Activated naive CD8-positive, alpha-beta T cell treated with anti-CD3 and anti-CD28 coated beads, Interleukin-2, amount 10 ng/mL, durations not matched to agents 7 days and 5 days (primary cell): ENCODE results near the gene FBLN2. TPM values are rescaled to one million over a fixed set of nuclear protein-coding genes. Genes with fewer than 3 reads are reported as not detected.

Source experiments
- ATAC-seq: fragments of 150-1000 bp; cut with Tn5 transposase; one replicate; pipeline ENCODE4 v1.10.0; 2021; ENCODE audit warnings: low read depth, moderate library complexity
- POLR2A ChIA-PET: fragments of 350-600 bp; sonication (Branson Sonifier 250); formaldehyde crosslinking; loops from one replicate; lab custom pipeline; 2021; ENCODE audit warnings: antibody characterized with exemption; lab: Charles Lee
- DNase-seq: peaks from one replicate; pipeline ENCODE4 v3.0.0; 2021
- H3K27ac Mint-ChIP-seq: one replicate; pipeline ENCODE4 v1.8.0; 2022; ENCODE audit warnings: mild to moderate bottlenecking, mixed read lengths
- H3K27me3 Mint-ChIP-seq: one replicate; pipeline ENCODE4 v1.8.0; 2022; ENCODE audit warnings: mild to moderate bottlenecking, moderate library complexity, mixed read lengths
- H3K36me3 Mint-ChIP-seq: one replicate; pipeline ENCODE4 v1.8.0; 2021; ENCODE audit warnings: mild to moderate bottlenecking, mixed read lengths
- H3K4me1 Mint-ChIP-seq: one replicate; pipeline ENCODE4 v1.8.0; 2021; ENCODE audit warnings: mixed read lengths
- H3K4me3 Mint-ChIP-seq: one replicate; pipeline ENCODE4 v1.8.0; 2022; ENCODE audit warnings: mild to moderate bottlenecking, moderate library complexity, mixed read lengths
- H3K9me3 Mint-ChIP-seq: one replicate; pipeline ENCODE4 v1.8.0; 2021; ENCODE audit warnings: mixed read lengths
- total RNA-seq, 2 experiments: library from RNA; stranded (reverse); gene quantifications; one replicate each; pipeline ENCODE4 v1.2.3, GENCODE V29; 2021

Gene FBLN2
- total RNA-seq, 2 experiments from 2014 or later, result 2.6 to 2.7 TPM

DNA sequence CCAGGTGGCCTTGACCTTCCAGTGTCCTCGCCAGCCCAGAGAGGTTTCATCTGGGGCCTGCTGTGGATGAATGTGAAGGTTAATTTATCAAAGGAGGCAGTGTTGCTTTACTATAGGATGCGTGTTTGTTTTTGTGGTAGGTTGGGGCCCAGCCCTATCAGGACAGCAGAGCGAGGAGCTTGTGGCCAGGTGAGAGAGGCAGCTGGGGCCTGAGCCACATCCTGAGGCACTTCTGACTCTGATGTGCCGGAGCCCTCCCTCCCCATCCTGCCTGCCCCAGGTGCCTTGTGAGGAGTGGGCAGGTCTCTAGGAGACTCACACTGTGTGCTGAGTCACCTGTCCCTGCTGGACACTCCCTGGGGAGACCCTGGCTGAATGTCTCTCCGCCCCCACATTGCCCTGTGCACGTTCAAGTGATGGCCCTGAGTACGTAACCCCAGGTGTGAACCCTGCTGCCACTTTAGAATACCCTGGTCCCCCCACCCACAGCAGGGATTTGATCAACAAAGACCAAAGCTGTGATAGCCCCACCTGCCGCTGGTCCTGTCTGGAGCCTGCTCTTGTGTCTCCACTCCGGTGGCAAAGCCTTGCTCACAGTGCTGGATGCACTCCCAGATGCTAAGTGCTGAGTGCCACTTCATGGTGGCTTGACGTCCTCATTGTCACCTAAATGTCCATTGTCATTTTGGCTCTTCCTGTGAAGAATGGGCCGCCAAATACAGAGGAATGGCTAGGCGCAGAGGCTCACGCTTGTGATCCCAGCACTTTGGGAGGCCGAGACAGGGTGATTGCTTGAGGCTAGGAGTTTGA lies 16.0 kb downstream of the FBLN2 start:
- H3K27ac Mint-ChIP-seq, result no peak overlapping the region
- POLR2A ChIA-PET, result interaction anchor here (1.0 kb wide), 1 partner anchor 11 kb away, joined by 3 read pairs; no protein-coding TSS in a partner anchor
- ATAC-seq, result peak; percentile 93
- peaks cover 11% of the 10 kb centered on the region for H3K4me1 Mint-ChIP-seq
- H3K36me3 Mint-ChIP-seq, result peaks cover 1% of the 10 kb centered on the region
- peak; percentile 44 for DNase-seq
- no peaks in the 10 kb centered on the region for H3K9me3 Mint-ChIP-seq
- H3K4me3 Mint-ChIP-seq, result peak overlapping the region; percentile 7
- peaks cover 10% of the 10 kb centered on the region for H3K27me3 Mint-ChIP-seq

DNA sequence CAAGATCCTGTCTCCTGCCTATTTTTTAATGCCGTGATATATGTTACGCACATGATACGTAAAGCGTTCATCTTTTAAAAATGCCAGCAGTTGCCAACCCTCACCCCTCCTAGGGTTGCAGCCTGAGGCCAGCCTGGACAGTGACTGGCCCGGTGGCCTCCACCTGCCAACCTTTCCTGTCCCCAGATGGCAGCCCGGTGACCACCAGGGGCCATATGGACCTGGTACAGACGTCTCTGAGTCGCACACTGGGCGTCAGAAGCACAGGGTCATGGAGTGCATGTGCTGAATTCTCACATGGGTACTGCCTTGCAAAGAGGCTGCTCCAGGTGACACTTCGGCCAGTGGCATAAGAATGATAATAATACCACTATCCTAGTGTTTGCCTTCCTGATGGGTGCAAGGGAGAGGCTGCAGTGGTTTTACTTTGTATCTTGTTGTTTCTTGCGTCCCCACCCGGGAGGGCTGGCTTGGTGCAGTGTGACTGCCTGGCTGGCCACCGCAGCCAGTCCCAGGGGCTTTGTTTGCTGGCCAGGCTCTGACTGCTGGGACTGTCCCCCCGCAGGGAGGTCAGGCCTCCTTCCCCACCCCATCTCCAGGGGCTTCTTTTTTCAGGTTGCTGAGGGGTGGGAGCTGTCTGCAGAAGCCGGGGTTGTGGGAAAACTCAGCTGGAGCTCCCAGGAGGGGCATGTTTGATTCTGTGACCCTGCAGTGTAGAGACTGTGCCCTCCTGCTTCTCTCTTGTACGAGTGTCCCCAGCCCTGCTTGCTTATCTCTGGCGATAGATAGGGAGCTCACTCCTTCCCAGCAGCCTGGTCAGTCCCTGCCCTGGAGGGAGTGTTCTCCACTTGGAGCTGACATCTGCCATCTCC lies 16.9 kb downstream of the FBLN2 start:
- Mint-ChIP-seq H3K4me1 (peaks cover 11% of the 10 kb centered on the region), H3K4me3 (no peak overlapping the region), H3K36me3 (peaks cover 1% of the 10 kb centered on the region), H3K9me3 (no peaks in the 10 kb centered on the region), H3K27ac (no peak overlapping the region), H3K27me3 (peaks cover 5% of the 10 kb centered on the region)
- POLR2A ChIA-PET, result no interaction called here
- DNase-seq (peak; percentile 25), ATAC-seq (no peak)

DNA sequence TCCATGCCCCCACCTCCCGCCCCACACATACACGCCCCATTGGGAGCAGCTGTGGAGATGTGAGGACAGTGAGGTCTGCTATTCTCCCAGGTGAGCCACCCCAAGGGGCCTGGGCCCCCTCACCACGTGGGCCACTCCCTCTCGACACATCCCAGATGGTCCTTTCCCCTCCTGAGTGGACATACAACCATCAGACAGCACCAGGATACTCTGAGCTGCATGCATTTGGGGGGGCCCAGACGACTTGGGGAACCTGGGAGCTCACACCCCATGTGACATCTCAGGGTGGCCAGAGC lies 17.5 kb downstream of the FBLN2 start:
- ATAC-seq, result no peak
- H3K9me3 Mint-ChIP-seq, result no peaks in the 10 kb centered on the region
- POLR2A ChIA-PET, result no interaction called here
- peaks cover 3% of the 10 kb centered on the region for H3K27me3 Mint-ChIP-seq
- H3K4me1 Mint-ChIP-seq, result peaks cover 11% of the 10 kb centered on the region
- H3K36me3 Mint-ChIP-seq, result peaks cover 1% of the 10 kb centered on the region
- H3K4me3 Mint-ChIP-seq, result no peak overlapping the region
- no peak for DNase-seq
- H3K27ac Mint-ChIP-seq, result no peak overlapping the region

DNA sequence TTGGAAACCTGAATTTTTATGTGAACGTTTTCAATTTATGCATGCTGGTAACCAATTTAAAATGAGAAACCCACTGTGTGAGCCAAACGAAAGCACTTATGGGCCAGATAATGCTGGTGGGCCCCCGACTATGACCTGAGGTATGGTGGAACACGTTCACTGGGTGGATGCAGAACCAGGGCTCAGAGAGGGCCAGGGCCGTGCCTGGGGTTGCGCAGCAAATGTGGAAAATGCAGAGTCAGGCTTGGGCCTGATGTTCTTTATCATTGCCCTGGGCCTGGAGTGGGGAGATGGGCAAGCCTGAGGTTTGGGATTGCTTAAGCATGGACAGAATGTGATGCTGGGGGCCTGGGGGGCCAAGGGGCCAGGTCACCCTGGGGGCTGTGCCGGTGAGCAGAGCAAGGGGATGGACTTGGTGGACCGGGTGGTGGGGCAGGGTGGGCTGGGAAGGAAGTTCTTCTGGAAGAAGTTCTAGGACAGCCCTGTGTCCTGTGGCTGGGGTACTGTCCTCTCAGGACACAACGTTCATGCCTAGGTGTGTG lies 17.9 kb downstream of the FBLN2 start:
- Mint-ChIP-seq H3K9me3 (no peaks in the 10 kb centered on the region), H3K4me3 (no peak overlapping the region), H3K4me1 (peaks cover 11% of the 10 kb centered on the region), H3K36me3 (peaks cover 1% of the 10 kb centered on the region), H3K27me3 (no peaks in the 10 kb centered on the region), H3K27ac (no peak overlapping the region)
- no peak for DNase-seq
- no peak for ATAC-seq
- POLR2A ChIA-PET, result no interaction called here

DNA sequence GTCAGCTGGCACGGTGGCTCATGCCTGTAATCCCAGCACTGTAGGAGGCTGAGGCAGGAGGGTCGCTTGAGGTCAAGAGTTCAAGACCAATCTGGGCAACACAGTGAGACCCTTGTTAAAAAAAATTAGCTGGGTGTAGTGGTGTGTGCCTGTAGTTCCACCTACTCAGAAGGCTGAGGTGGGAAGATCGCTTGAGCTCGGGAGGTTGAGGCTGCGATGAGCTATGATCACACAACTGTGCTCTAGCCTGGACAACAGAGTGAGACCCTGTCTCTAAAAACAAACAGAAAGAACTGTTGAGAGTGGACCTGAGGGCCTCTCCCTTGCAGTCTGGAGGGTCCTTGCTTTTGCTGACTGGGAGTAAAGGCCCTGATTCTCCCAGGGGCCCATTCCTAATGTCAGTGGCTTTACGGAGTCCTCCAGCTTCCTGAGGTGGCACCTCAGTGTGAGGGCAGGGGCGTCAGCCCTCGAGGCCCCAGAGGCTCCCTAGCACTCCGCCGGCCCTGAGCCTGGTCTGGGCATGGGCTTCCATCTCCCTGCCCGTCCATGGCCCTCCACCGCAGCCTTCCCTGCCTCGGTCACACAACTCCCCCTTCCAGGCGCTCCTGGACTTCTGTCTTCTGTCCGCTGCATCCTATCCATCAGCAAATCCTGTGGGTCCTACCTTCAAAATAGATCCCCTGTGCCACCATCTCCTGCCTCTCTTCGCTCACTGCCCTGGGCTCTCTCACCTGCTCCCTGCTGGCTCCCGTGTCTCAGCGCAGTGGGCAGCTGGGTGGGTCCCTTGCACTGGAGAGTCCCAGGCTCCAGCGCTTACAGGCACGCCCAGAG lies 19.0 kb downstream of the FBLN2 start:
- no peak overlapping the region for H3K4me3 Mint-ChIP-seq
- POLR2A ChIA-PET, result no interaction called here
- no peaks in the 10 kb centered on the region for H3K9me3 Mint-ChIP-seq
- no peak overlapping the region for H3K27ac Mint-ChIP-seq
- H3K36me3 Mint-ChIP-seq, result peaks cover 1% of the 10 kb centered on the region
- ATAC-seq (no peak), DNase-seq (no peak)
- H3K27me3 Mint-ChIP-seq, result no peaks in the 10 kb centered on the region
- peaks cover 11% of the 10 kb centered on the region for H3K4me1 Mint-ChIP-seq

DNA sequence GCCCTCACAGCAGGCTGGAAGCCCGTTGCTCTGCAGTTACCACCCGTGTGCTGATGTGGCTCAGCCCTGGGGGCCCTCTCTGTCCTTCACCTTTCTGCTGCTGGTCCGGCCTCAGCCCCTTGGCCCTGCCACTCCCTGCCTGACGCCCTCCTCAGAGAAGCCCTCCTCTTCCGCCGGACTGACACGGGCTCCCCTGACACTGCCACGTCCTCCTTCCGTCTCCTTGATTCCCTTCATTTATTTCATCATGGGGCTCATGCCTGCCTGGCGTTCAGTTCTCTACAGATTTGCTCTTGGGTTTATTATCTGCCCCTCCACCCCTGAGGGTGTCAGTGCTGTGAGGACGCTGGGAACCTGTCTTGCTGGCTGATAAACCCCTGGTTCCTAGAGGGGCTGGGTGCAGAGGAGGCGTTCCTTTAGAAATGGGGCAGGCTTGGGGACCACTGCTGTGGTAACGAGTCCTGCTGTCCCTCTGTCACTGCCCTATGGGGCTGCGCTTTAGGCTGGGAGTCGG lies 19.6 kb downstream of the FBLN2 start:
- POLR2A ChIA-PET, result no interaction called here
- Mint-ChIP-seq H3K4me1 (peaks cover 11% of the 10 kb centered on the region), H3K9me3 (no peaks in the 10 kb centered on the region), H3K36me3 (no peaks in the 10 kb centered on the region), H3K27ac (no peak overlapping the region), H3K4me3 (no peak overlapping the region), H3K27me3 (no peaks in the 10 kb centered on the region)
- ATAC-seq (no peak), DNase-seq (no peak)

DNA sequence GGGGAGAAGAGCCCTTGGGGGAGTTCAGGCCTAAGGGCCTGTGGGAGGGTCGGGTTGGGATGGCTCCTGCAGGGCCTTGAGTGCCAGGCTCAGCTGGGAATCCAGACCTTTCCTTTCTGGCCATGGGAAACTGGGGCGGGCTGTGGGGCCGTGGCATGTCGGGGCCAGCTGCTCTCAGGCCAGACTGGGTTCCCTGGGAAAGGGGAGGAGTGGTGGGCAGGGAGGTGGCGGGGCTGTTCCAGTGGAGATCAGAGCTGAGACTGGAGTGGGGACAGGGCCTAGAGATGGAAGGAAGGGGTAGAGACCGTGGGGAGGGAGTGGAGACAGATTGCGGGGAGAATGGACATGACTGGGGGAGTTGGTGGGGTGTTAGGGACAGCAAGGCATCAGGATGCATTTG lies 20.3 kb downstream of the FBLN2 start:
- H3K36me3 Mint-ChIP-seq, result no peaks in the 10 kb centered on the region
- ATAC-seq (no peak), DNase-seq (no peak)
- no peaks in the 10 kb centered on the region for H3K27me3 Mint-ChIP-seq
- no peak overlapping the region for H3K27ac Mint-ChIP-seq
- POLR2A ChIA-PET, result no interaction called here
- no peaks in the 10 kb centered on the region for H3K9me3 Mint-ChIP-seq
- no peak overlapping the region for H3K4me3 Mint-ChIP-seq
- H3K4me1 Mint-ChIP-seq, result peaks cover 9% of the 10 kb centered on the region

DNA sequence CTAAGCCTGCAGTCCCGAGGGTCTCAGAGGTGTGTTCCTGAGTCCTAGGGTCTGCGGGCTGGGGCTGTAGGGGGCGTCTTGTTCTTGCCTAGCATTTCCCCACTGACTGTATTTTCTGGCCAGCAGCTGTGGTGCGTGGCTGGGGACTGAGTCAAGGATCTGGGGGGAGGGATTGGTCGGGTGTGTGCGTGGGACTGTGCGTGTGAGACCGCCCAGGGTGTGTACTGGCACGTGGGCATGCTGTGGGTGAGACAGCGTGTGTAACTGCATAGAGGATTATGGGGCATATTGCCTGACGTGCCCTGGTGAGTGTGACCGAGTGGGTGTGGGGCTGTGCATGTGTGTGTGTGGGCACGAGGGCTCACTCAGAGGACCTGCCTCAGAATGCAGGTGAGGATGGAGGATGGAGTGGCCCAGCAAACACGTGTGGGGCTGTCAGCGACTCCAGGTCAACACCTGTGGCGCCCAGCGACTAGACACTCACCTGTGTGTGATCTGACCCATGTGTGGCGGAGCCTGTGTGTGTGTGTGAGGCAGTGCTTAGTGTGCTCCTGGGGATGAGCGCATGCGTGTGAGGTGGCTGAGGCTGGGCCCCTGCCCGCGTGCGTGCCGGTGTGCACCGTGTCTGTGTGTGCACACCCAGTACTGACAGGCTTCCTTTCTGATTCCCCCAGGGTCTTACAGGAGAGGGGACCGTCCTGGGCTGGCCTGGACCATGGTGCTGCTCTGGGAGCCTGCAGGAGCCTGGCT lies 20.9 kb downstream of the FBLN2 start:
- ATAC-seq (no peak), DNase-seq (no peak)
- no peak overlapping the region for H3K27ac Mint-ChIP-seq
- no peaks in the 10 kb centered on the region for H3K9me3 Mint-ChIP-seq
- H3K4me1 Mint-ChIP-seq, result peaks cover 4% of the 10 kb centered on the region
- POLR2A ChIA-PET, result no interaction called here
- no peaks in the 10 kb centered on the region for H3K27me3 Mint-ChIP-seq
- H3K4me3 Mint-ChIP-seq, result no peak overlapping the region
- H3K36me3 Mint-ChIP-seq, result no peaks in the 10 kb centered on the region

DNA sequence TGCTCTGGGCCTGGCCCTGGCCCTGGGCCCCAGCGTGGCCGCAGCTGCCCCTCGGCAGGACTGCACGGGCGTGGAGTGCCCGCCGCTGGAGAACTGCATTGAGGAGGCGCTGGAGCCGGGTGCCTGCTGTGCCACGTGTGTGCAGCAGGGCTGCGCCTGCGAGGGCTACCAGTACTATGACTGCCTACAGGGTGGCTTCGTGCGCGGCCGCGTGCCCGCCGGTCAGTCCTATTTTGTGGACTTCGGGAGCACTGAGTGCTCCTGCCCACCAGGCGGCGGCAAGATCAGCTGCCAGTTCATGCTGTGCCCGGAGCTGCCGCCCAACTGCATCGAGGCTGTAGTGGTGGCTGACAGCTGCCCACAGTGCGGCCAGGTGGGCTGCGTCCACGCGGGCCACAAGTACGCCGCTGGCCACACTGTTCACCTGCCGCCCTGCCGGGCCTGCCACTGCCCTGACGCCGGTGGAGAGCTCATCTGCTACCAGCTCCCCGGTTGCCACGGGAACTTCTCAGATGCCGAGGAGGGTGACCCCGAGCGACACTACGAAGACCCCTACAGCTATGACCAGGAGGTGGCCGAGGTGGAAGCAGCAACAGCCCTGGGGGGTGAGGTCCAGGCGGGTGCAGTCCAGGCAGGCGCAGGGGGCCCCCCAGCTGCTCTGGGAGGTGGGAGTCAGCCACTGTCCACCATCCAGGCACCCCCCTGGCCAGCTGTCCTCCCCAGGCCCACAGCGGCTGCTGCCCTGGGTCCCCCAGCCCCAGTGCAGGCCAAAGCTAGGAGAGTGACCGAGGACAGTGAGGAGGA lies 21.7 kb downstream of the FBLN2 start:
- DNase-seq, result no peak
- POLR2A ChIA-PET, result no interaction called here

DNA sequence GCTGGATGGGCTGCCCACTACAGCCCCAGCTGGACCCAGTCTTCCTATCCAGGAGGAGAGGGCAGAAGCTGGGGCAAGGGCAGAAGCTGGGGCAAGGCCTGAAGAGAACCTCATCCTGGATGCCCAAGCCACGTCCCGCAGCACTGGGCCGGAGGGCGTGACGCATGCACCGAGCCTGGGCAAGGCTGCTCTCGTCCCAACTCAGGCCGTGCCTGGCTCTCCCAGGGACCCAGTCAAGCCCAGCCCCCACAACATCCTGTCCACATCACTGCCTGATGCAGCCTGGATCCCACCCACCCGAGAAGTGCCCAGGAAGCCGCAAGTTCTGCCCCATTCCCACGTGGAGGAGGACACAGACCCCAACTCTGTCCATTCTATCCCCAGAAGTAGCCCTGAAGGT lies 22.3 kb downstream of the FBLN2 start:
- Mint-ChIP-seq H3K36me3 (no peaks in the 10 kb centered on the region), H3K4me1 (peaks cover 2% of the 10 kb centered on the region), H3K27ac (no peak overlapping the region), H3K4me3 (no peak overlapping the region), H3K9me3 (no peaks in the 10 kb centered on the region), H3K27me3 (no peaks in the 10 kb centered on the region)
- DNase-seq (no peak), ATAC-seq (no peak)
- POLR2A ChIA-PET, result no interaction called here

More for the DNA sequence above, 21.7 kb downstream of the FBLN2 start:
- Mint-ChIP-seq H3K27ac (no peak overlapping the region), H3K27me3 (no peaks in the 10 kb centered on the region), H3K9me3 (no peaks in the 10 kb centered on the region), H3K4me3 (no peak overlapping the region), H3K36me3 (no peaks in the 10 kb centered on the region), H3K4me1 (peaks cover 2% of the 10 kb centered on the region)
- no peak for ATAC-seq

DNA sequence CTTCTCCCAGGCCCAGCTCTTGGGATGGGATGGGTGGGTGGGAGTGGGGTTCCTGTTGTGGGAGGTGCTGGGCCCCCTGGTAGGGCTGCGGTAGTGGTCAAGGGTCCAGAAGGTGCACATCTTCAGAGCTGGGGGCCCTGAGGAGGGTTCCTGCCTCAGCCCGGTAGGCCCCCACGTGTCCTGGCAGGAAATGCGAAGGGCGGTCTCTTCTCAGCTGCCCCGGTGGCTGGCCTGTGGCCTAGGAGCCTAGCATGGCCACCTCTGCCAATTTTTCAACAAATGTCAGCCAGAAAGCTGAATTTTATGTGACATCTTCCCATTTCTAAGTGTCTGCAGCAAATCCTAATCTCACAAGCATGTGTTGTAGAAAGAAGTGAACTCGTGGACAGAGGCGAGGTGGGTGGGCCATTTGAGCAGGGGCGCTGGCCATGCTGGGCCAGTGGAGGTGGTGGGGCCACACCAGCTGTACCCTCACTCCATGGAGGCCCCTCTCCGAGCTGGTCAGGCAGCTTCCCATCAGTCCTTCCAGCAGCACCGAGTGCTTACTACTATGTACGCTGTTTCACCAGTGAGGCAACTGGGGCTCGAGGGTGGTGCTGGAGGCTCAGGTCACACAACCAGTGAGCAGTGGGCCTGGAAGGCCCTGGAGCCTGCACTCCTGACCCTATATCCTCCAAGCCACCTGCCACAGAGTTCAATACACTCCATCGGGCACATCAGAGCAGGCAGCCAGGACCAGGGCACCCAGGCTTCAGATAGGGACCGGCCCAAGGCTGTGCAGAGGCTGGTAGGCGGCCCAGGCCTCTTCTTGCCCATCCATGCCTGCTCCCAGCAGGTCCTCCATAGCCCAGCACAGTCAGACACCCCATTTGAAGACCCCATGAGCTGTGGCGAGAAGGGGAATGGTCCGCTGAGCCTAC lies 23.2 kb downstream of the FBLN2 start:
- POLR2A ChIA-PET, result no interaction called here
- no peak for ATAC-seq
- DNase-seq, result no peak
- Mint-ChIP-seq H3K27me3 (no peaks in the 10 kb centered on the region), H3K9me3 (no peaks in the 10 kb centered on the region), H3K27ac (no peak overlapping the region), H3K4me3 (no peak overlapping the region), H3K4me1 (peaks cover 2% of the 10 kb centered on the region), H3K36me3 (no peaks in the 10 kb centered on the region)
